Measurements from ENCODE around the gene NRCAM.

Gene NRCAM

DNA sequence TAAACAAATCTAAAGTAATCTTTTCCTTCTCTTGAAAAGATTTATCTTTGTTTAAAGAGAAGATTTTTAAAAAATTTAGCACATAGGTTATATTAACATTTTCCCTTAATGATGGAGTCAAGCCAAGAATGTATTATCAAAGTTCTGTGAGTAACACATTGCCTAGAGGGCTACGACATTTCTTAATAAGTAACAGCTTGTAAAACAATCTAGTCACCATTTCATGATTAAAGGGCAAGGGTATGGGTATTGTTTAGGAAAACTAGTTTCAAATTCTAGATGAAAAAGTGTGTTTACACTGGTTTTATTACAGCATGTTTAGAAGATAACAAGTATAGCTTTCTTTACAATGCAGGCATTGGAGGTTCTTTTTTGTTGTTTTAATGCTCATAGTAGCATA lies 297.5 kb downstream of the NRCAM start:
- H3F3A ChIP-seq (ENCODE audit: insufficient read depth, low read length), result no peaks in the 10 kb centered on the region
- H3K9me2 ChIP-seq (replicated peaks; ENCODE audit: insufficient read depth, low read length), result no peaks in the 10 kb centered on the region
- no peak for DNase-seq
- H3K4me2 ChIP-seq (ENCODE audit: low read depth, low read length), result no peak overlapping the region
- no peak overlapping the region for H3K27ac ChIP-seq (ENCODE audit: low read length)
- TF ChIP-seq EZH2phosphoT487 (IDR thresholded peaks at IDR 0.05; ENCODE audit: low read length), result no peak
- TF ChIP-seq EZH2 (optimal IDR thresholded peaks at IDR 0.05; ENCODE audit: low read depth, low read length), result no peak
- TF ChIP-seq CTCF (IDR thresholded peaks at IDR 0.05; ENCODE audit: low read length), result no peak
- no peaks in the 10 kb centered on the region for H3K4me1 ChIP-seq (ENCODE audit: low read length)
- H3K36me3 ChIP-seq (replicated peaks; ENCODE audit: insufficient read depth, low read length), result no peaks in the 10 kb centered on the region
- no peaks in the 10 kb centered on the region for H3K9me3 ChIP-seq (replicated peaks; ENCODE audit: insufficient read depth, low read length)
- H4K20me1 ChIP-seq (ENCODE audit: insufficient read depth, low read length), result no peaks in the 10 kb centered on the region
- no peak overlapping the region for H2AFZ ChIP-seq (ENCODE audit: low read length)
- H3K4me3 ChIP-seq (ENCODE audit: low read length), result no peak overlapping the region
- H3K79me2 ChIP-seq (ENCODE audit: low read length), result no peaks in the 10 kb centered on the region
- H3K27me3 ChIP-seq (replicated peaks; ENCODE audit: insufficient read depth, low read length), result no peaks in the 10 kb centered on the region
- H3K9ac ChIP-seq (ENCODE audit: low read length), result no peak overlapping the region

DNA sequence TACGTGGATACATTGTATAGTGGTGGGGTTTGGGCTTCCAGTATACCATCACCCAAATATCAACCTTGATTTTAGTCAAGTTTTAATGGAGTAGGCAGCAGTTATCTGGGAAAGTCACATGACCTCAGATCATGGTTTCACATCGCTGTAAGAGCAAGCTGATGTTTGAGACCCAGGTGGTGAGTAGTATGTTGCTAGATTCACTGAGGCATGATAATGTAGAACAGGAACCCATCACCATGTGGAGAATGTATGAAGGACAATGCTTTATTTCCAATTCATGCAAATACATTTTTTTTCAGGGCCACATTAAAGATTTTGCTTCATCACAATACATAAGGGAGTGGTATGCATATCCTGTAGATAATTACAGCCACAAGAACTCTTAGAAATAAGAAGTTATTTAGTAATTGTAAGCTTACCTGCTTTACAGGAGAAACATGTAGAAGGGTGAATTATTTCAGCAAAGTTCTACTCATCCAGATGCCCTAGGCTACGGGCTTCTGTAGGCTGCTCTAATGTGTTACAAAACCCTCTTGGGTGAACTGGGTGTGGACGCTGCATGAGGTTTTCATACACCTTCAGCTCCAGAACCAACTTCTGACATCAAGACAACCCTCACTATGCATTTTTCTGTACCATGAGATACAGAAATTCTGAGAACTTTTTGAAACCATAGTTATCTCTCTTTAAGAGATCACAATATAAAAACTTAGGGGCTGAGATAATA lies 298.5 kb downstream of the NRCAM start:
- Histone ChIP-seq H3K27me3 (replicated peaks; ENCODE audit: insufficient read depth, low read length) (no peaks in the 10 kb centered on the region), H3K9ac (ENCODE audit: low read length) (no peak overlapping the region), H3K36me3 (replicated peaks; ENCODE audit: insufficient read depth, low read length) (no peaks in the 10 kb centered on the region), H3K79me2 (ENCODE audit: low read length) (no peaks in the 10 kb centered on the region), H2AFZ (ENCODE audit: low read length) (no peak overlapping the region), H3K4me3 (ENCODE audit: low read length) (no peak overlapping the region), H4K20me1 (ENCODE audit: insufficient read depth, low read length) (no peaks in the 10 kb centered on the region), H3K4me2 (ENCODE audit: low read depth, low read length) (no peak overlapping the region), H3K9me2 (replicated peaks; ENCODE audit: insufficient read depth, low read length) (no peaks in the 10 kb centered on the region), H3K9me3 (replicated peaks; ENCODE audit: insufficient read depth, low read length) (no peaks in the 10 kb centered on the region), H3K4me1 (ENCODE audit: low read length) (no peaks in the 10 kb centered on the region), H3F3A (ENCODE audit: insufficient read depth, low read length) (no peaks in the 10 kb centered on the region), H3K27ac (ENCODE audit: low read length) (no peak overlapping the region)
- DNase-seq, result no peak
- TF ChIP-seq EZH2phosphoT487 (IDR thresholded peaks at IDR 0.05; ENCODE audit: low read length) (no peak), CTCF (IDR thresholded peaks at IDR 0.05; ENCODE audit: low read length) (no peak), EZH2 (optimal IDR thresholded peaks at IDR 0.05; ENCODE audit: low read depth, low read length) (no peak)

DNA sequence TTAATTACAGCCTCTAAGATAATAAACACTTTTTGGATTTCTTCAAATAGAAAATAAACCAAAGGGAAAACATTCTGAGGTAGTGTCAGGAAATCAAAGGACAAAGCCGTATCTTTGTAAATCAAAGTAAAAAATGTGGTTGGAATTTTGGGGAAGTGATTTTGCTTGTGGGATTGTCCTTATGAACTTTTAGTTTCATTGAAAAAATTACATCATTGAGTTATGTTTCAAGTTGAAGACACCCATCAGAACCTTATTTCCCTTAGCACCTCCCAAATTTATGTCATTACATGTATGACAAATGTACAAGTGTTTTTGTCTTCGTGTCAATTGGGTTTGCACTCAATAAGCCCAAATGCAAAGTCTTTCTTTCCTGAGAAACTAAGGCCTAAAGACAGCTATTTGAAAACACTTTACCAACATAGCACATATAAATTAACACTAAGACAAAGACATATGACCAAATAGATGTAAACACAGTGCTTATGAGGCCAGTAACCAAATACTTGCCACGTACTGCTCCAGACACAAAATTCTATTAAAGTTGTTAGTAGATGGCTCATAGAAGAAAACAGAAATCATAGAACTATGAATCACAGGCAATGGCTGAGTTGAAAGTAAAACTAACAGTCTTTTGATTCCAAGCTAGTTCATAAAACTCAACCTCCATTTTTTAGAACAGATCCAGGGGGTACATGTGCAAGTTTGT lies 299.2 kb downstream of the NRCAM start:
- no peaks in the 10 kb centered on the region for H3K9me2 ChIP-seq (replicated peaks; ENCODE audit: insufficient read depth, low read length)
- no peaks in the 10 kb centered on the region for H3F3A ChIP-seq (ENCODE audit: insufficient read depth, low read length)
- no peak for TF ChIP-seq EZH2phosphoT487 (IDR thresholded peaks at IDR 0.05; ENCODE audit: low read length)
- no peak for TF ChIP-seq CTCF (IDR thresholded peaks at IDR 0.05; ENCODE audit: low read length)
- TF ChIP-seq EZH2 (optimal IDR thresholded peaks at IDR 0.05; ENCODE audit: low read depth, low read length), result no peak
- no peaks in the 10 kb centered on the region for H3K9me3 ChIP-seq (replicated peaks; ENCODE audit: insufficient read depth, low read length)
- no peaks in the 10 kb centered on the region for H3K27me3 ChIP-seq (replicated peaks; ENCODE audit: insufficient read depth, low read length)
- no peak overlapping the region for H2AFZ ChIP-seq (ENCODE audit: low read length)
- H3K9ac ChIP-seq (ENCODE audit: low read length), result no peak overlapping the region
- H3K4me1 ChIP-seq (ENCODE audit: low read length), result no peaks in the 10 kb centered on the region
- H3K36me3 ChIP-seq (replicated peaks; ENCODE audit: insufficient read depth, low read length), result no peaks in the 10 kb centered on the region
- no peaks in the 10 kb centered on the region for H4K20me1 ChIP-seq (ENCODE audit: insufficient read depth, low read length)
- DNase-seq, result no peak
- H3K4me3 ChIP-seq (ENCODE audit: low read length), result no peak overlapping the region
- no peak overlapping the region for H3K4me2 ChIP-seq (ENCODE audit: low read depth, low read length)
- H3K79me2 ChIP-seq (ENCODE audit: low read length), result no peaks in the 10 kb centered on the region
- no peak overlapping the region for H3K27ac ChIP-seq (ENCODE audit: low read length)

Measured in MM.1S (cell line).